Lower leg skin (tissue), 3 donors: ENCODE data around the gene HEMGN.

Experiments used
- CTCF ChIP-seq, 3 donors: fragments of 450-650 bp; IDR thresholded peaks; one replicate each; pipeline ENCODE4 v1.5.1; 2016; ENCODE audit warnings: antibody characterized with exemption in 3 of 3, mild to moderate bottlenecking in 3 of 3, moderate library complexity in 2 of 3
- POLR2A ChIP-seq, 2 donors: fragments of 450-650 bp; IDR thresholded peaks; one replicate each; pipeline ENCODE4 v1.6.1; 2016 to 2017; ENCODE audit warnings: antibody characterized with exemption in 2 of 2, mild to moderate bottlenecking in 1 of 2, moderate library complexity in 1 of 2

- TF ChIP-seq CTCF (IDR thresholded peaks at IDR 0.05) (no peak), POLR2A (IDR thresholded peaks at IDR 0.05) (no peak)
Measured at GRCh38 chr9:97956331-97956730, 18.4 kb upstream of the HEMGN start.
